SK-N-MC (cell line): ENCODE data around the gene CADPS.
A peak's percentile ranks its signal among the peaks of the same experiment; 100 is the strongest.

ENCODE experiments used
- DNase-seq: peaks from one replicate; pipeline ENCODE4 v3.0.0-alpha.2; 2011; ENCODE audit warnings: low read depth, low spot score
- H3K27ac ChIP-seq: fragments of 200-600 bp; sonication (generic); 2 replicates; pipeline ENCODE4 v1.5.1; 2016; ENCODE audit warnings: mixed run types
- H3K36me3 ChIP-seq: fragments of 200-600 bp; sonication (generic); 2 replicates; pipeline ENCODE4 v1.6.1; 2017; ENCODE audit warnings: antibody characterized with exemption, low read length, mixed read lengths; ENCODE audit not compliant: insufficient read depth
- H3K4me3 ChIP-seq: fragments of 200-600 bp; sonication (generic); 2 replicates; pipeline ENCODE4 v1.5.1; 2016
- H3K9ac ChIP-seq: fragments of 200-600 bp; sonication (generic); 2 replicates; pipeline ENCODE4 v1.8.0; 2017; ENCODE audit warnings: mixed run types, mixed read lengths; ENCODE audit not compliant: insufficient read length
- H3K9me3 ChIP-seq: fragments of 200-600 bp; sonication (generic); 2 replicates; pipeline ENCODE4 v1.6.1; 2017; ENCODE audit warnings: low read depth, mild to moderate bottlenecking, antibody characterized with exemption, low read length, moderate library complexity, mixed read lengths
- EZH2 ChIP-seq: fragments of 200-600 bp; sonication (generic); IDR thresholded peaks from one replicate; pipeline ENCODE4 v1.6.1; 2017; ENCODE audit warnings: antibody characterized with exemption
- FOXP2 ChIP-seq: optimal IDR thresholded peaks from 2 replicates; pipeline ENCODE3; 2011; ENCODE audit warnings: mild to moderate bottlenecking, moderate library complexity; ENCODE audit not compliant: insufficient read depth; ENCODE audit errors: extremely low read length, control extremely low read depth
- POLR2AphosphoS5 ChIP-seq: IDR thresholded peaks from 2 replicates; pipeline ENCODE4 v1.6.1; 2012; ENCODE audit warnings: mild to moderate bottlenecking, low read depth, low read length, borderline replicate concordance

Gene CADPS

DNA sequence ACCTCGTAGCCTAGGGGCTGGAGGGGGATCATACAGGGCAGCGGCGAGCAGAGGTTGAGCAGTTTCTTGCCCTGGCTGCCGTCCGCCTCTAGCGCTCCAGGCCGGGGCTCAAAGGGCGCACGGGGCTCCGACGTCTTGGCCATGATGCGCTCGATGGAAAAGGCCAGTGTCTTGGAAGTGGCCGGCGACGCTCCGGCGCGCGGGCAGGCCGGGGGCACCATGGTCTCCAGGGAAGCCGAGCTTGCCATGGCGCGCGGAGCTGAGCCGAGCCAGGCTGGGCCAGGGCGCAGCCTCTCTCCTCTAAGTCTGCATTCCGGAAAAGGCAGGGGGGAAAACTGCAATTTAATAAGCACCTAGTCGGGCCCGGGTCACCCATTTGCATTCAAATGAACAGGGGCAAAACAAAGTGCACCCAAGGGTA is 502.6 kb downstream of the CADPS start:
- no peak overlapping the region for H3K27ac ChIP-seq
- H3K9me3 ChIP-seq = no peaks in the 10 kb centered on the region
- TF ChIP-seq EZH2 = no peak
- no peak for TF ChIP-seq POLR2AphosphoS5
- TF ChIP-seq FOXP2 = no peak
- no peak overlapping the region for H3K9ac ChIP-seq
- H3K4me3 ChIP-seq = no peak overlapping the region
- no peaks in the 10 kb centered on the region for H3K36me3 ChIP-seq
- no peak for DNase-seq

DNA sequence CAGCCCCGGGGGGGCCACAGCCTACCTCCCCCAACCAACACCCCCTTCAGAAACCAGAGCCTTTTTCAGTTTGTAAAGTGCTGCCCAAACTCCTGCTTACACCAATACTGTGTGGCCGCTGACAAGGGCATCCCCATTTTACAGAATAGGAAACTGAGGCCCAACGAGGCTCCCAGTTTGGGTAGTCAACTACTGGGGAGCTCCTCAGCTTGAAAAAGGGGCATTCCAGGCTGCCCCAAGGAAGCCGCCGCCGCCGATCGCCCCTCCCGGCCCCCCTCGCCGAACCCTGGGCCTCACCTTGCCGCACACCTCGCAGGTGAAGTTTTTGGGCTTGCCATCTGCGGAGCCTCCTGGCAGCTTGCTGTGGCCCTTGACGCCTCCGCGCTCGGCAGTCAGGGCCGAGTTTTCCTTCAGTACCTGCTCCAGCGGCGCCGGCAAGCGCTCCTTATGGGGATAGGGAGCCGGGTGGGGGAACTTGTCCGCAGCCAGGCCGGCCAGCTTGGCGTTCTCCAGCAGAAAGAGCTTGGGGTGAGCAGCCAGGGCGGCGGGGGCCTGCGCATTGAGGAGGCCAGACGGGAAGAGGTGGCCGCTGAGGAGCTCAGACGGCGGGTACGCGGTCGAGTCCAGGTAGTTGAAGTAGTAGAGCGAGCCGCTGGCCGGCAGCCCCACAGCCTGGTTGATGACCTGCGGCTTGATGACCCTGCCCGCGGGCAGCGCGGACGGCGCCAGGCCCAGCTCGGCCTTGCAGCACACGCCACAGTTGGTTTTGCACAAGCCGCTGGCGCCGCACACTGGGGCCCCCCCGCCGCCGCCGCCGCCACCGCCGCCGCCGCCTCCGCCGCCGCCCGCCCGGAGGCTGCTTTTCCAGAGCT is 503.3 kb downstream of the CADPS start:
- no peaks in the 10 kb centered on the region for H3K9me3 ChIP-seq
- H3K27ac ChIP-seq = no peak overlapping the region
- no peak for TF ChIP-seq EZH2
- no peak overlapping the region for H3K4me3 ChIP-seq
- H3K9ac ChIP-seq = no peak overlapping the region
- no peaks in the 10 kb centered on the region for H3K36me3 ChIP-seq
- no peak for DNase-seq

DNA sequence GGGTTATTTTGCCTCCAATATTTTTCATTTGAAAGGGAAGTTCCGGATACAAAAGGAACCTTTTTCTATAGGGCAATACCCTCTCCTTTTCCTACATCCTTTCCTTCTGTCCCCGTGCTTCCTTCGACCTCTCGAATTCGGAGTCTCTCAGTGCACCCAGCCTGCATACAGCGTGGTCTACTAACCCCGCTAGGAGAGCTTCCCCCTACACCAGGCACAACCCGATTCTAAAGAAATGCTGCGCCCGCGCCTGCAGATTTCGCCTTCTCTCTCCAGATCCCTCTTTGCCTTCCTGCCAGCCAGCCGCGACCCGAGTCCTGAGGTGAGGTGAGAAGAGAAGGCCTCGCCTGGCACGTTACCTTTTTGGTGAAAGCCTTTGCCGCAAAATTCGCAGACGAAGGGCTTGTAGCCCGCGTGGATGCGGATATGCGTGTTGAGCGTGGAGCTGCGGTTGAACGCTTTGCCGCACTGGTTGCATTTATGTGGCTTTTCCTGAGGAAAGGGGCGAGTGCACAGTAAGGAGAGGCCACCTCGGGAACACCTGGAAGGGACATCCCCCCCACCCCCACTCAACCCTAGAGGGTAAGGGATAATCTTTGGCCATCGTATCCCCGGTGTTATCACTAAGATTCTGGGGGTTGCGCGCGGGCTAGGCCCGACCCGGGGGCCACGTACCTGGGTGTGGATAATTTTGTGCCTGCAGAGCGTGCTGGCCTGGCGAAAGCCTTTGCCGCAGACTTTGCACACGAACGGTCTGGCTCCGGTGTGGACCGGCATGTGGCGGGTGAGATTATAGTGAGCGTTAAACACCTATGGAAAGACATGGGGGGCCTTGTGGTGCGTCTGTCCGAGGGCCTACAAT is 504.1 kb downstream of the CADPS start:
- no peak for DNase-seq
- Histone ChIP-seq H3K9ac (no peak overlapping the region), H3K27ac (no peak overlapping the region)

DNA sequence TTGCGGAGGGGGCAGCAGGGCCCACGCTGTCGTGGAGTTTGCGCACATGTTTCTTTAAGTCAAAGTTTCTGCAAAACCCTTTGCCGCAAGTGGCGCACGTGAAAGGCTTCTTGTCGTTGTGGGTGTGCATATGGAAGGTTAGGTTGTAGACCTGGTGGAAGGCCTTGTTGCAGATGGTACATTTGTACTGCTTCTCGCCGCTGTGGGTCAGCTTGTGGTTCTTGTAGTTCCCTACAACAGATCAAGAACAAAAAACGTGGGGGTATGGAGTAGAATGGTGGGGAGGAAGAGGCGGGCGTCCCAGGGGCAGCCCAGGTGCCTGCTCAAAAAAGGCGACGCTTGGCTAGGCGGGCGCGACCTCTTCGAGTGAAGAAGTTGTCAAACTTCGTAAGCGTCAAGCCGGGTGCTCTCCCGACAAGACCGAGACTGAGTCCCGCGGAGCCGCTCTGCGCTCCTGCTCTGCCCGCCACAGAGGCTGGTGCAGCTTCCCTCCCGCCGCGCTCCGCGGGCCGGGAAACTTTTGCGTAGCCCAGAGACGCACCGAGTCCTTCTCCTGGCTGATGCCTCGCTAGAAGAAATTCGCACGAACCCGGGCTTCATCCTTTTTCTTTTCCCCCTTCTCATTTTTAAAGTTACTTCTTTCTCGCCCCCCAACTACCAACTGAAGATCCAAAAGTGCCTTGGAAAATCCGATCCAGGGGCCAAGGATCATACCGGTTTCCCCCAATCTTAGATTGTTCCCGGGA is 504.9 kb downstream of the CADPS start:
- no peaks in the 10 kb centered on the region for H3K36me3 ChIP-seq
- H3K9ac ChIP-seq = no peak overlapping the region
- DNase-seq = no peak
- no peaks in the 10 kb centered on the region for H3K9me3 ChIP-seq
- H3K4me3 ChIP-seq = no peak overlapping the region
- TF ChIP-seq EZH2 (peak; percentile 60), POLR2AphosphoS5 (no peak)
- H3K27ac ChIP-seq = no peak overlapping the region

More for the DNA sequence above, 504.1 kb downstream of the CADPS start:
- TF ChIP-seq FOXP2 (no peak), POLR2AphosphoS5 (no peak), EZH2 (no peak)
- no peaks in the 10 kb centered on the region for H3K36me3 ChIP-seq
- H3K4me3 ChIP-seq = no peak overlapping the region
- H3K9me3 ChIP-seq = no peaks in the 10 kb centered on the region

DNA sequence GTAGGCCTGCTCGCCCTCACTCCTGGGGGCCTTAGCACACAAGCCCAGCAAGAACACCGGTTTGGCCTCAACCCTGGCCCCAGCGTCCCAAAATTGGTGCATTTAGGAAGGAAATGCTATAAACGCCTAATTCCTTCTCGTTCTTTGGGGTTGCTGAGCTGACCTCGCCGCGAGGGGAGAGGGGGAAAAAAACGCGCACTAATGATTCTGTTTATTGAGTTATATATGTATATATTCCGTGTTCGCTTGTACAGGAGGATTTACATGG is 505.8 kb downstream of the CADPS start:
- no peak overlapping the region for H3K27ac ChIP-seq
- no peak overlapping the region for H3K4me3 ChIP-seq
- no peaks in the 10 kb centered on the region for H3K36me3 ChIP-seq
- H3K9ac ChIP-seq = no peak overlapping the region
- no peak for DNase-seq
- TF ChIP-seq POLR2AphosphoS5 (no peak), EZH2 (no peak), FOXP2 (no peak)
- no peaks in the 10 kb centered on the region for H3K9me3 ChIP-seq

DNA sequence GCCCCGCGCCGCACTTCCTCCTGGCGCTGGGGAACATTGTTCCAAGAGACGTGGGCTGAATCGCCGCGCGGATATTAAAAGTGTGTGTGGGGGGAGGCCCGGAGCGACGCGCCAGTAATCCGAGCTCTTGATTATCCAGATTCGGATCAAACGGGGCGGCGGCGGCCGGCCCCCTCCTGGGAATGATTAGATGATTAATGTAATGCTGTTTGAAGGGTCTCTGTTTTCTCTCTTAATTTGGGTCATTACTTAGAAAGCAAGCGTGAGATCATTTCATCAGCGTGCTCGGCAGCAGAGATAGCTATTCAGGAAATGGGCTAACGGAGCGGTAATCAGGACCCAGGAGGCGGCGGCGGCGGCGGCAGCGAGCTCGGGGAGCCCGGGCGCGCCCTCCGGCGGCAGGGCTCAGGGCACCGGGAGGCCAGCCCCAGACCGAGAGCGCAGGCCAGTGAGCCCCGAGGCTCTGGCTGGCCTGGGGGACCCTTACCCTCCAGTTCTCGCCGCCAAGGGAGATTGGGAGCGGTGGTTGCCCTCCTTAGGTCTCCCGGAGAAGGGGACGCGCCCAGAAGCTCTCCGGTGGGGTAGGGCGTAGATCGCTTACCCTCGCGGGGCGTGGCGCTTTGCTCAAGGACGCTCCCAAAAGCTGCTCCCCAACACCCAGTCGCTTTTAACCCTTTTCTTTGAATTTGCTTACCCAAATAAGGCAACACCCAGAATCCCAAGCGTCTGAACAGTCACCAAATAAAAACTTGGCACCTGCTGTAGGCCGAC is 506.3 kb downstream of the CADPS start:
- no peaks in the 10 kb centered on the region for H3K36me3 ChIP-seq
- H3K9ac ChIP-seq = no peak overlapping the region
- TF ChIP-seq POLR2AphosphoS5 (no peak), FOXP2 (no peak), EZH2 (no peak)
- no peak for DNase-seq
- no peak overlapping the region for H3K4me3 ChIP-seq
- H3K27ac ChIP-seq = no peak overlapping the region
- H3K9me3 ChIP-seq = no peaks in the 10 kb centered on the region

DNA sequence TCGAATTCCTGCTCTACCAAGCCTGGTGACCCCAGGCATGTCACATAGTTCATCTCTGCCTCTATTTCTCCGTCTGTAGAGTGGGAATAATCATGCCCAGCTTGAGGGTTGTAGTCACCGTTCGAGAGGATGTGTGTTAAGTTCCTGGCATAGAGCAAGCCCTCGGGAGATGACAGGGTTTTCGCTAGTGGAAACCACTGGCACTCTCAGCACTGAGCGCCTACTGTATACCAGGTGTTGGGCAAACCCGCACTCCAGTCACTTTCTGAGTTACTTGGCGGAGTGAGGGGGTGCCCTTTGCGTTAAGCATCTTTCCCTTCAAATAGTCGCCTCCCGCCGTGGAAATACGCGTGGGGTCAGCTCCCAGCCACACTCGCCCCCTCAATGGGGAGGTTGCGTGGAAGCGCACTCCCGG is 506.9 kb downstream of the CADPS start:
- TF ChIP-seq EZH2 (no peak), POLR2AphosphoS5 (no peak), FOXP2 (no peak)
- H3K36me3 ChIP-seq = no peaks in the 10 kb centered on the region
- H3K9me3 ChIP-seq = no peaks in the 10 kb centered on the region
- no peak overlapping the region for H3K27ac ChIP-seq
- no peak for DNase-seq
- H3K9ac ChIP-seq = no peak overlapping the region
- no peak overlapping the region for H3K4me3 ChIP-seq

DNA sequence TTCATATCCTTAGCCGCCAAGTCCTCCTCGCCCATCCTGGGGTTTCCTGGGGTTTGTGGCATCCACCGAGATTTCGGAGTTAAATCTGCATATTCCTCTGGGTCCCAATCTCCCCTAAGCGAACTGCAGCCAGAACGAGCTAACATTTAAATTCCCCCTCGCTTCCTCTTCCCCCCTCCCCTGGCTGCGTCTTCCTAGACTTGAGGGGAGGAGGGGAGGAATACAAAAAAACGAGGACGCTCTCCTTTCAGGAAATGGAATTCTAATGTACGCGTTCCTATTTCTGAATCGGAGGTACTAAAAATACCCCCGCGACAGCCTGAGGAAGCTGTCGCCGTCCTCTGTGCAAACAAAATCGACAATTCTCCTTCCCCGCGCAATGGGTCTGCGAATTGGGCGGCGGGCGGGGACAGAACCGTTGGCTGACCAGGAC is 507.4 kb downstream of the CADPS start:
- no peak for TF ChIP-seq POLR2AphosphoS5
- TF ChIP-seq FOXP2 = no peak
- TF ChIP-seq EZH2 = no peak
- Histone ChIP-seq H3K9me3 (no peaks in the 10 kb centered on the region), H3K27ac (no peak overlapping the region), H3K4me3 (no peak overlapping the region), H3K9ac (no peak overlapping the region), H3K36me3 (no peaks in the 10 kb centered on the region)
- DNase-seq = no peak
